NCI-H748 treated with DMSO at 0.1 percent for 48 hours (cell line): ENCODE data around the gene TMEM132C.

Source experiments
- DNase-seq: peaks from one replicate; lab custom pipeline; 2025; lab: John Stamatoyannopoulos, UW

Gene TMEM132C

DNA sequence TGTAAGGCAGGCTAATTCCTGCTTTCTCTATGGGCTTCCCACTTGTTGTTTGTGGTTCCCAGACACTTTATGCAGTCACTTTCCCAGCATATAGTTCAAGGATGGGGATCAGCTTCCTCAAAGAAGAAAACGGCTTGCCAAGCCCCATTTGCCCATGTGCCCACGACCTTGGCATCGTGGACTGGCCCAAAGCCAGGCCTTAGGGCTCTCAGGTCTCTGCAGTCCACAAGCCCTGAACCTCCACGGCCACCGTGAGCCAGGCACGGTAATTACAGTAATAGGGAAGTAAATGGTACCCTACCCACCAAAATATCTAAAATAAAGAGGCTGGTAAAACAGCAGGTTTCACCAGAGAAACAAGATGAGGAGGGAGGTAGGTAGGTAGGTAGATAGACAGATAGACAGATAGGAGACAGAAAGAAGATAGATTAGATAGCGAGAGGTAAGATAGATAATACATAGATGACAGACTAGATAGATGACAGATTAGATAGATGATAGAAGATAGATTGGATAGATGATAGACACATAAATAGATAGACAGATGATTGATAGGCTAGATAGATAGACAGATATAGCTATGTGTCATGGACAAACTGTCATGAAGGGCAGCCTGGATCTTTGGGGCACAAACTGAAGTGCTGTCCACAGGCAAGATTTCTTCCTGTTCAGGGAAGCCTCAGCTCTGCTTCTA, 393.7 kb downstream of the TMEM132C start:
- DNase-seq: no peak

DNA sequence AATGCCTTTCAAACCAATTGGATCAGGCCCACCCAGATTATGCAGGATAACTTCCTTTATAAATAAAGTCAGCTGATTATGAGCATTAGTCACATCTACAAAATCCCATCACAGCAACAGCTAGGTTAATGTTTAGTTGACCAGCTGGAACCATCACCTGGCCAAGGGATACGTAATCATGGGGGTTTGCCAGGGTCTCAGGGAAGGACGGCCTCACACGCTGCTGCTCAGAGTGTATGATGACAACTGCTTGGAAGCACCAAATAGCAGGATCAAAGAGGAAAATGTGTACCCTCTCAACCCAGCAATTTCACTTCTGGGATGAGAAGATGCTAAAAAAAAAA, 394.2 kb downstream of the TMEM132C start:
- DNase-seq: peak; percentile 61

DNA sequence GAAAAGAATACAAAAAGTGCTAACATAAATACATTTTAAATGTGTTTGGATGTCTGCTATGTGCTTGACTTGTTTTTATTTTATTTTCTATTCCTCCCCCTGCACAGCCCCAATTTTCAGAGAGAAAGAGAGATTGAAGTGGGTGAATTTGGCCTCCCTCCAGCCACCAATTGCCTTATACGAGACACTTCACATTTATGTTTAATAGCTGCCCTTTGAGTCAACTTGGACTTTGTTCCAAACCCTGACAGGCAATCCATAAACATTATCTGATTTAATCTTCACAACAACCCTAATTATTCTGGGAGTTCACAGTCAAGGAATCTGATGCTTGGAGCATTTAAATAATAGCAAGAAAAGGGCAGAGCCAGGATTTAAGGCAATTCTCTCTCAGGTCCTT, 395.1 kb downstream of the TMEM132C start:
- peak; percentile 84 for DNase-seq

- no peak for DNase-seq
Measured at GRCh38 chr12:128664501-128664900, 397.5 kb downstream of the TMEM132C start.

DNA sequence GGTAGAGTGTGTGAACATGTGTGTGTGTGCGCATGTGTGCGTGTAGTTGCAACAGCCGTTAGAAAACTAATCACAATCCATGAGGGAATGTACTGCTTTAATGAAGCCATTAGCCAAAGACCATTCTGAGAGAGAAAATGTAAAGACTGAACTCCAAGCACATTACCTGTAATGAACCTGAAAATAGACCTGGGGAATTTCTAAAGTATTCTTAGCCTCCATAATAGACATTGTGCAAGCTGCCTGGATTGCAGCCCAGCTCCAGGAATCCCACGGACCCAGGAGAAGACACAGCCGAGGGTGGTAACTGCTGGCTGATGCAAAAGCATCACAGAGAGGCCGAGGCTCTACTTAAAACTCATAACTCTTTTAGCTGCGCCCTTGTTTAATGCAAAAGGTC, 400.2 kb downstream of the TMEM132C start:
- DNase-seq: no peak

DNA sequence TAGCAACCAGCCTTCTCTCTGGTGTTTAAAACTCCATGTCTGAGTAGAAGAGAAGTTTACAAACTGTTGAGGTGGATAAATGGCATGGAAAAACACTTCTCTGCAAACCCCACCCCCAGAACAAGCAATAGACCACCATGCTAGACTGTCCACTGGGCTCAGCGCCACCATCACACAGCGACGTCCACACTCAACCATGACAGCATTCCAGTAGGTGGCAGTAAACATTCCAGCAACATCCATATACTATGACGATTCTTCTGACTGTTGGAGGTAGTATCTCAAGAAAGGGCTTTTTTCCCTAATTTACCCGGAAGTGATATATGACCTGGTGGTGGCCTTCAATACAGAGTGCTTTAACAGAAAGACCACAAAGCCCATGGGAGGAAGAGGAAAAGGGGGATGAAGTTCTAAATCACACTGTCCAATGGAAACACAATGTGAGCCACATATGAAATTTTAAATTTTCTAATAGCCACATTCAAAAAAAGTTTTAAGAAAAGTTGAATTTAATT, 404.6 kb downstream of the TMEM132C start:
- no peak for DNase-seq

GRCh38 chr12:128672428-128672827, 405.5 kb downstream of the TMEM132C start:
- no peak for DNase-seq

DNA sequence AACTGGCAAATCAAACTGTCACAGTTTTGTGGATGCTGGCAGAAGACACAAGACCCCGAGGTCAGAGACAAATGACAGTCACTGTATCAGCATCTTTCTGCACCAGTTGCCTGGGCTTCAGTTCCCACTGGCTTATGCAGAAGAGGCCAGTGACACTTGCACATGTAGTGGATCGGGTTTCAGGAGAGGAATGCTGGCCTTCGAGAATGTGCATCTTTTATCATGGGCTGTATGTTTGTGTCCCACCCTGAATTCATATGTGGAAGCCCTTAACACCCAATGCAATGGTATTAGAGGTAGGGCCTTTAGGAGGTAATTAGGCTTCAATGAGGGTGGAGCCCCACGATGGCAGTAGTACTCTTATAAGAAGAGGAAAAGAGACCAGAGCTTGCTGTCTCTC, 405.9 kb downstream of the TMEM132C start:
- no peak for DNase-seq

DNA sequence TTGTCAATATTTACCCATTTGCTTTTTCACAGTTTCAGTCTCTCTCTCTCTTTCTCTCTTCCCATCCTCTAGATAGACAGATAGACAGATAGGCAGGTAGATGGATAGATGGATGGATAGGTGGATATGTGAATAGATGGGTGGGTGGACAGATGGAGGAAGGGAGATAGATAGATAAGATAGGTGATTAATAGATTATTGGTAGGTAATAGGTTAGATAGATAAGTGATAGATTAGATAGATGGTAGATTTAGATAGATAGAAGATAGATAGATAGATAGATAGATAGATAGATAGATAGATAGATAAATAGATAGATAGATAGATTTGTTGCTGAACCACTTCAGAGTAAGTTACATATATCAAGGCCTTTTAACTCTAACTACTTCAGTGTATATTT, 408.6 kb downstream of the TMEM132C start:
- no peak for DNase-seq

GRCh38 chr12:128680555-128680954, 413.6 kb downstream of the TMEM132C start:
- DNase-seq: no peak

GRCh38 chr12:128682548-128683275, 415.7 kb downstream of the TMEM132C start:
- DNase-seq: no peak

DNA sequence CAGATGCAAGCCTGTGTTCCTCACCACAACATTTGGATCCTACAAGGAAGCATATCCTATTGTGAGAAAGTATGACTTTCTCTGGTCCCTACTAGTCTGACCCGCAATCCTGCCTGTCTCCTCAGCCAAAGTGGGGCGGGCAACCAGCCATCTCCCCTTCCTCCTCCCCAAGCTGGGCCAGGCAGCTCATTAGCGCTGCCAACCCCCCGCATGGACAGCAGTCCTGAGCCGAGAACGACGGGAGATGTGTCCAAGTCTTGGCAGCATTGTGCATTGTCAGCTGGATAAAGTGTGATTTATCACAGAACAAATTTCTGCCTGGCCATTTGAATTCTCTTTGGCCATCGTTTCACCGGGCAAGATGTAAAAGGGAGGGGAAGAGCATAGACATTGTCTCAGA, 417.4 kb downstream of the TMEM132C start:
- no peak for DNase-seq

DNA sequence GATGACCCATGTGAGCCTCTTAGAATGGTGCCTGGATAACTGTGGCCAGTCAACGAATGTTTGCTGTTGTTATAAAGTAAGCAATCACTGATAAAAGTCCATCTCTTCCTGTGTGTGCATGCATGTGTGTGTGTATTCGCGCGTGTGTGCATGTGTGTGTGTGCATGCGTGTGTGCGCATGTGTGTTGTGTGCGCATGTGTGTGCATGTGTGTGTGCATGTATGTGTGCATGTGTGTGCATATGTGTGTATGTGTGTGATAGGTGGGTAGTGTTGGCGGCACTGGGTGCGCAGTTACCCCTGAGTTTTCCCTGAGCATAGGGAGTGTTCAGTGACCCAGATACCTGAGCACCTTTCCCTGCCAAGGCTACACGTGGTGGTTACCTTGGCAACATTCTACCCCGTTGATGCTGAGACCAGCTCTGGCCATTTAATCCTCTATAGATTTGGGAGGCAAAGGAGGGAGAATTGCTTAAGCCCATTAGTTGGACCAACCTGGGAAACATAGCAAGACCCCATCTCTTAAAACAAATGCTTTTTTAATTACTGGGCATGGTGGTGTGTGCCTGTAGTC, 419.0 kb downstream of the TMEM132C start:
- no peak for DNase-seq

DNA sequence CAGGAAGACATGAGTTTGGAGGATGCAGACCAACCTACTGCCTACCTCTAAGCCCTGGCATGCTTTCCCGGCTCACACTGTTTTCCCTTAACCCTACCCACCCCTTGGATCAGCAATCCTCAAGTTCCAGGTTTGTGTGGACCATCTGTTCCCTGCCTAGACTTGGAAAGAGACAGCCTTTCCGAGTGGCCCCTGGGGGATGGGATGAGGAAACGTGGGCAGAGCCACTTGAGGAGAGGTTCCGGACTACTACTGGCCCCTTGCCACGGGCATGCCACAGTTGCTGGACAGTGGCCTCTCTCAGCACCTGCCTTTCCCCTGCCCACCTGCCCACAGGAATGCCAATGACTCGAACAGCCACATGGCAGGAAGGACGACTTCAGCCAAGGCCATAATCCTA, 420.9 kb downstream of the TMEM132C start:
- DNase-seq: no peak

DNA sequence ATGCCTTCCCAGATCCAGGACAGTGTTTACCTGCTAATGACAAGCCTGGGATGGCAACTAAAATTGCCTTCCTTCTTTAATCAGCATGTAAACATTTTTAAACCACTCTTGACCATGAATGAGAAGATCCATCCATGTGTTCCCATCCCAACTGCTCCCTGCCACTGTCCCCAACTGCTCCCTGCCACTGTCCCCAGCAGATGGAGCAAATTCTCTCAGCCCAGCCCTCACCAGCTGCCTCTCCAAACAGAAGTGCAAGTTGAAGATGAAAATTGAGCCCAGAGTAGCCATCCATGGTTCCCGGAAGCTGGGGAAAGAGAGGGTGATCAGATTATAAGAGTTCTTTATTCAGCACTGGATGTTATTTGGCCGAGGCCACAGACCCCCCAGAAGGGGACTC, 423.7 kb downstream of the TMEM132C start:
- no peak for DNase-seq

GRCh38 chr12:128693115-128693514, 426.1 kb downstream of the TMEM132C start:
- DNase-seq: no peak

GRCh38 chr12:128693771-128694170, 426.8 kb downstream of the TMEM132C start:
- no peak for DNase-seq

- no peak for DNase-seq
Measured at GRCh38 chr12:128694445-128694844, 427.5 kb downstream of the TMEM132C start.

- DNase-seq: no peak
Measured at GRCh38 chr12:128695697-128696096, 428.7 kb downstream of the TMEM132C start.

DNA sequence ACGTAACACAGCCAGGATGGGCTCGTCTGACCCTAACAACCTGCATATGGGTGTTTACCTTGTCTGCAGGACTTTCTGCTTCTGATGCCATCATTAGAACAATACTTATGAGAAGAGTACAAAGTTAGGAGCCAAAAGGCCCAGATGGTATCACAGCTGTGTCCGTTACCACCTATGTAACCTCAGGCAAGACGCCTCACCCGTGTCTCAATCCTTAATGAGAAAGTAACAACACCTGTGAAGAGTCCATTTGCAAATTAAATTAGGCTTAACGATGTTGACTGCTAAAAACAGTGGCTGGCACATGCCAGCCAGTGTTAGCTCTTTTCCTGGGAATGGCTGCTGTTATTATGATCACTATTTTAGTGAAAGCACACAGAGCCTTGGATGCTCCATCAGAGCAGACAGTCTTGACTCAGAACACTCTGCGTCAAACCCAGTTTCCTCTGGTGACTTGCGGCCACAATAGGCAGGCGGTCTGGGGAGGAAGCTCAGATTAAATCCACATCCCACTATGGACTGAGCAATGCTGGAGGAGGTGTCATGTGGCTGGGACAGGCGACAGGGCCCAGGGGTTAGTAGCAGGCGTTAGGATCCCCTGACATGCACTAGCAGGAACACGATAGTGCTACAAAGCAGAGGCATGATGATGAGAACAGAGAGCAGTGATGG, 431.5 kb downstream of the TMEM132C start:
- DNase-seq: no peak

DNA sequence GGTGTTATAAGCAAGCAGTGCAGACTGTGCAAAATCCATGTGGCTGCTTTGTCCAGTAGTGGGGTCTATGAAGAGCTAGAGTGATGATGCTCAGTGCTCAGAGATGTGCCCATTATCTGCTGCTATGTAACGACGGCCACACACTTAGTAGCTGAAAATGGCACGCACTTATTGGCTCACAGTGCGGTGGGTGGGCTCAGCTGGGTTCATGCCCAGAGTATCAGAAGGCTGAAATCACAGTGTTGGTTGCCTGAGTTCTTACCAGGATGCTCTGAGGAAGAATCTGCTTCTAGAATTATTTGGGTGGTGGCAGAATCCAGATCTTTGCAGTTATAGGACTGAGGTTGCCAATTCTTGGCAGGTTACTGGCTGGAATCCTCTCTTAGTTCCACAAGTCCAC, 432.1 kb downstream of the TMEM132C start:
- no peak for DNase-seq

DNA sequence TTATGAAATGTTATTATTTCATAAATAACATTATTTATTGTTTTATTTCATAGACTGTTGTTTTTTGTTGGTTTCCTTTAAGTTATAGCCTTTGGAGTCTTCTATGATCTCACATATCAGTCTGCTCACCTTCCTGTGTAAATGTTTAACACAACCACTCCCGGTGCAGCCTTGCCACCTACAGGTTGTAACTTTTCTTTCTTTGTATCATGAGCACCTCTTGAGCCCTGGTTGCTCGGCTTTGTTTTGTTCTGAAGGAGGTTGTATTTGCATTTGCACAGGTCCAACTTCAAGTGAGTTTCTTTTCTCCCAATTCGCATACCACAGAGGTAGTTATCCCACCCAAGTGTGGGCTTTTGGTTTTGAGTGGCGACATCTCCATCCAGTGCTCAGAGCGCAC, 435.4 kb downstream of the TMEM132C start:
- DNase-seq: no peak

DNA sequence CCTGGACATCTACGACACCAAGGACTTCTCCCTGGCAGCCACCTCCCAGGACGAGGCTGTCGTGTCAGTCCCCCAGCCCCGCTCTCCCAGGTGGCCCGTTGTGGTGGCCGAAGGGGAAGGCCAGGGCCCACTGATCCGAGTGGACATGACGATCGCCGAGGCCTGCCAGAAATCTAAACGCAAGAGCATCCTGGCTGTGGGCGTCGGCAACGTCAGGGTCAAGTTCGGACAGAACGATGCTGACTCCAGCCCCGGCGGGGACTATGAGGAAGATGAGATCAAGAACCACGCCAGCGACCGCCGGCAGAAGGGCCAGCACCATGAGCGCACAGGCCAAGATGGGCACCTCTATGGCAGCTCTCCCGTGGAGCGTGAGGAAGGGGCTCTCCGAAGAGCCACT, 438.2 kb downstream of the TMEM132C start:
- DNase-seq: no peak
